IMR-90 (cell line): ENCODE measurements around the gene ZBTB8OS. TPM values are rescaled to one million over a fixed set of nuclear protein-coding genes. Genes with fewer than 3 reads are reported as not detected.

ENCODE experiments used
- ATAC-seq: fragments of 200-7000 bp; cut with Tn5 transposase; 2 replicates; pipeline ENCODE4 v1.9.1; 2020; ENCODE audit warnings: low read depth, mild to moderate bottlenecking, moderate library complexity
- BruUV-seq: library from RNA; stranded (reverse); fragments of 400-500 nt; replicated peaks from 2 replicates; lab custom pipeline; 2021; lab: Mats Ljungman, UMichigan
- CTCF ChIA-PET: fragments of 300-600 bp; formaldehyde crosslinking; extraction: SDS; loops from one replicate; lab custom pipeline; 2021; ENCODE audit warnings: antibody characterized with exemption; lab: Yijun Ruan, JAX
- POLR2A ChIA-PET: fragments of 300-600 bp; sonication (Branson Sonifier 250); formaldehyde crosslinking; loops from one replicate; lab custom pipeline; 2022; ENCODE audit warnings: antibody characterized with exemption; ENCODE audit not compliant: unreplicated experiment; lab: Charles Lee
- DNase-seq: peaks from one replicate; pipeline ENCODE4 v3.0.0; 2013
- H2AFZ ChIP-seq: replicated peaks from 2 replicates; pipeline ENCODE3; 2013; ENCODE audit warnings: low read length, mild to moderate bottlenecking; ENCODE audit not compliant: poor library complexity
- H2AK5ac ChIP-seq: 2 replicates; pipeline ENCODE4 v1.6.1; 2013; ENCODE audit warnings: low read depth, low read length, inconsistent platforms
- H2AK9ac ChIP-seq: replicated peaks from 2 replicates; pipeline ENCODE3; 2013; ENCODE audit warnings: mild to moderate bottlenecking, low read depth, low read length, moderate library complexity; ENCODE audit not compliant: poor library complexity
- H2BK120ac ChIP-seq: 2 replicates; pipeline ENCODE4 v1.6.1; 2013; ENCODE audit warnings: low read depth, low read length, inconsistent platforms
- H2BK15ac ChIP-seq: 3 replicates; pipeline ENCODE4 v1.6.1; 2013; ENCODE audit warnings: low read depth, low read length, inconsistent platforms
- H2BK20ac ChIP-seq: 2 replicates; pipeline ENCODE4 v1.6.1; 2013; ENCODE audit warnings: low read depth, mild to moderate bottlenecking, inconsistent platforms, low read length, moderate library complexity
- H2BK5ac ChIP-seq: 2 replicates; pipeline ENCODE4 v1.6.1; 2013; ENCODE audit warnings: mild to moderate bottlenecking, low read depth, low read length, inconsistent platforms; ENCODE audit not compliant: poor library complexity, severe bottlenecking
- H3K14ac ChIP-seq: replicated peaks from 2 replicates; pipeline ENCODE4 v1.6.1; 2013; ENCODE audit warnings: low read depth, low read length, inconsistent platforms
- H3K18ac ChIP-seq: 2 replicates; pipeline ENCODE4 v1.6.1; 2013; ENCODE audit warnings: low read depth, low read length, control low read depth
- H3K23ac ChIP-seq: 2 replicates; pipeline ENCODE4 v1.6.1; 2013; ENCODE audit warnings: low read depth, low read length, inconsistent platforms
- H3K27ac ChIP-seq: 2 replicates; pipeline ENCODE4 v1.5.1; 2013; ENCODE audit warnings: mild to moderate bottlenecking, control low read depth, low read length; ENCODE audit not compliant: insufficient read depth
- H3K27me3 ChIP-seq: 2 replicates; pipeline ENCODE4 v1.6.1; 2013; ENCODE audit warnings: low read length; ENCODE audit not compliant: control insufficient read depth, insufficient read depth
- H3K36me3 ChIP-seq: 2 replicates; pipeline ENCODE4 v1.6.1; 2013; ENCODE audit warnings: low read length, mixed read lengths; ENCODE audit not compliant: control insufficient read depth, insufficient read depth
- H3K4ac ChIP-seq: 2 replicates; pipeline ENCODE4 v1.6.1; 2013; ENCODE audit warnings: low read depth, low read length, inconsistent platforms
- H3K4me1 ChIP-seq: 2 replicates; pipeline ENCODE4 v1.6.1; 2013; ENCODE audit warnings: low read length, mixed read lengths; ENCODE audit not compliant: control insufficient read depth, insufficient read depth
- H3K4me2 ChIP-seq: 2 replicates; pipeline ENCODE4 v1.6.1; 2013; ENCODE audit warnings: low read depth, mild to moderate bottlenecking, control low read depth, low read length, moderate library complexity
- H3K4me3 ChIP-seq: 2 replicates; pipeline ENCODE4 v1.5.1; 2013; ENCODE audit warnings: low read depth, mild to moderate bottlenecking, control low read depth, low read length, moderate library complexity; ENCODE audit not compliant: insufficient read depth
- H3K56ac ChIP-seq: 2 replicates; pipeline ENCODE4 v1.6.1; 2013; ENCODE audit warnings: low read length, inconsistent platforms; ENCODE audit not compliant: insufficient read depth; ENCODE audit errors: extremely low read depth
- H3K79me1 ChIP-seq, 2 experiments: 2 replicates each; pipeline ENCODE4 v1.6.1; 2013; ENCODE audit warnings: low read length in 2 of 2, inconsistent platforms in 1 of 2, low read depth in 1 of 2
- H3K9ac ChIP-seq: 2 replicates; pipeline ENCODE4 v1.6.1; 2013; ENCODE audit warnings: low read depth, low read length, control low read depth
- H3K9me1 ChIP-seq: 2 replicates; pipeline ENCODE4 v1.6.1; 2013; ENCODE audit warnings: low read length, inconsistent platforms; ENCODE audit not compliant: insufficient read depth
- H3K9me3 ChIP-seq: 2 replicates; pipeline ENCODE4 v1.6.1; 2013; ENCODE audit warnings: low read length; ENCODE audit not compliant: control insufficient read depth, insufficient read depth
- H4K20me1 ChIP-seq: 2 replicates; pipeline ENCODE4 v1.6.1; 2013; ENCODE audit warnings: low read length, inconsistent platforms; ENCODE audit not compliant: insufficient read depth
- H4K5ac ChIP-seq: 2 replicates; pipeline ENCODE4 v1.6.1; 2013; ENCODE audit warnings: mild to moderate bottlenecking, low read depth, low read length, control low read depth
- H4K8ac ChIP-seq, 2 experiments: 2 replicates each; pipeline ENCODE4 v1.6.1; 2013; ENCODE audit warnings: low read depth in 2 of 2, low read length in 2 of 2, control low read depth in 1 of 2, inconsistent platforms in 1 of 2
- H4K91ac ChIP-seq: 2 replicates; pipeline ENCODE4 v1.6.1; 2013; ENCODE audit warnings: low read depth, low read length, inconsistent platforms; ENCODE audit not compliant: insufficient read depth
- BHLHE40 ChIP-seq: fragments of 150-350 bp; IDR thresholded peaks from 2 replicates; pipeline ENCODE4 v1.6.1; 2016; ENCODE audit warnings: mild to moderate bottlenecking, low read depth, low read length
- CEBPB ChIP-seq: IDR thresholded peaks from 2 replicates; pipeline ENCODE4 v1.6.1; 2012; ENCODE audit warnings: low read depth, low read length, improper control_type of control experiment
- CHD1 ChIP-seq: IDR thresholded peaks from 2 replicates; pipeline ENCODE4 v1.6.1; 2012; ENCODE audit warnings: low read depth, low read length, improper control_type of control experiment
- FOS ChIP-seq: fragments of 150-350 bp; IDR thresholded peaks from 2 replicates; pipeline ENCODE4 v1.6.1; 2016; ENCODE audit warnings: low read depth, low read length
- MAFK ChIP-seq: IDR thresholded peaks from 2 replicates; pipeline ENCODE4 v1.6.1; 2012; ENCODE audit warnings: low read depth, low read length, improper control_type of control experiment
- MAZ ChIP-seq: IDR thresholded peaks from 2 replicates; pipeline ENCODE4 v1.6.1; 2012; ENCODE audit warnings: low read depth, mild to moderate bottlenecking, low read length, improper control_type of control experiment, moderate library complexity, borderline replicate concordance
- MXI1 ChIP-seq: IDR thresholded peaks from 2 replicates; pipeline ENCODE4 v1.6.1; 2012; ENCODE audit warnings: low read depth, mild to moderate bottlenecking, low read length, moderate library complexity, borderline replicate concordance
- NFE2L2 ChIP-seq: fragments of 150-350 bp; IDR thresholded peaks from 2 replicates; pipeline ENCODE4 v1.6.1; 2016; ENCODE audit warnings: low read depth, mild to moderate bottlenecking, low read length
- POLR2A ChIP-seq: IDR thresholded peaks from 2 replicates; pipeline ENCODE4 v1.6.1; 2012; ENCODE audit warnings: mild to moderate bottlenecking, low read depth, low read length
- RAD21 ChIP-seq: IDR thresholded peaks from 2 replicates; pipeline ENCODE4 v1.6.1; 2012; ENCODE audit warnings: low read length, improper control_type of control experiment
- RCOR1 ChIP-seq: IDR thresholded peaks from 2 replicates; pipeline ENCODE4 v1.6.1; 2012; ENCODE audit warnings: mild to moderate bottlenecking, low read length, improper control_type of control experiment; ENCODE audit not compliant: insufficient replicate concordance
- RFX5 ChIP-seq: IDR thresholded peaks from 2 replicates; pipeline ENCODE4 v1.8.0; 2012; ENCODE audit warnings: low read depth, mild to moderate bottlenecking, low read length, moderate library complexity
- SMC3 ChIP-seq: fragments of 150-350 bp; IDR thresholded peaks from 2 replicates; pipeline ENCODE4 v1.6.1; 2016; ENCODE audit warnings: low read depth, mild to moderate bottlenecking, antibody characterized with exemption, low read length, moderate library complexity
- WGBS, 2 experiments: methylation state at CpG; one replicate each; pipeline versions ENCODE4 v1.1.5 to v1.1.7; 2013; ENCODE audit warnings: missing lambda C conversion rate in 2 of 2; ENCODE audit not compliant: insufficient read length in 1 of 2; ENCODE audit errors: extremely low coverage in 2 of 2; 5-methylcytosine and 5-hydroxymethylcytosine counted together
- dilution Hi-C: fragments of 300-500 bp; cut with HindIII; formaldehyde crosslinking; loops from one replicate; pipeline ENCODE4 v1.14.3; 2018; ENCODE audit warnings: low sequenced_read_pairs; ENCODE audit not compliant: unreplicated experiment
- in situ Hi-C: fragments of 300-500 bp; cut with MboI; formaldehyde crosslinking; loops from 3 replicates; pipeline ENCODE4 v1.14.3; 2019; ENCODE audit warnings: low sequenced_read_pairs, inconsistent platforms, mixed read lengths
- intact Hi-C: fragments of 100-400 bp; cut with micrococcal nuclease; formaldehyde crosslinking; loops from 2 replicates; pipeline ENCODE4 v1.10.0; 2022
- polyA plus RNA-seq, 3 experiments: library from polyadenylated mRNA; depleted of rRNA; stranded (reverse); fragments of >200 nt; gene quantifications; 2 replicates each; pipeline ENCODE4 v1.2.3, GENCODE V29; 2012; ENCODE audit warnings: low replicate concordance in 1 of 3
- total RNA-seq: library from RNA; depleted of rRNA; stranded (reverse); fragments of >200 nt; gene quantifications from 2 replicates; pipeline ENCODE4 v1.2.3, GENCODE V29; 2012
- TF ChIP-seq, protein P1 (sequence below): fragments of 150-350 bp; IDR thresholded peaks from 2 replicates; pipeline ENCODE4 v1.6.1; 2017; ENCODE audit warnings: mild to moderate bottlenecking, antibody characterized with exemption, low read length, low read depth
- TF ChIP-seq, protein P2 (sequence below): conservative IDR thresholded peaks from 2 replicates; pipeline ENCODE4 v1.5.1; 2012; ENCODE audit warnings: mild to moderate bottlenecking, low read depth, low read length, improper control_type of control experiment
- TF ChIP-seq, protein P3 (sequence below): fragments of 150-350 bp; IDR thresholded peaks from 2 replicates; pipeline ENCODE4 v1.6.1; 2016; ENCODE audit warnings: low read depth, mild to moderate bottlenecking, low read length, moderate library complexity, borderline replicate concordance

The ZBTB8OS gene
- total and polyA plus RNA-seq, 2 of the 4 experiments (the other 2 are of a cell fraction), result 31.0 to 43.5 TPM

DNA sequence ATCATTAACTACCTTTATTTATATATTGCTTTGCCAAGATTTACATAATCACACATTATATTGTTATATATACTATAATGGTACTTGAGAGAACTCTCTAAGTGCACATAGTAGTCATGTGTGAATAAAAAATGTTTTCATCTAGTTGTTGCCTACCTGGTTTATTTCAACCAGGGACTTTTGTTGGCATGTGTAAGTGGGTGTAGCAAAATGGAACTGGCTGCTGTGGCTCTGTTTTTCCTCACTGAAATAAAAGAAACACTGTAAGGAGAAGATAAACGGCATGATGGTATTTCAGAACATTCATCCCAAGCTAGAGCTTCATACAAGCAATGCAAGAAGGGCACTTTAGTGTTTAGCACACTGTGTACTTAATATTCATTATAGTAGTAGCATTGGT lies 15.6 kb upstream of the ZBTB8OS start:
- DNase-seq (no peak), ATAC-seq (no peak)
- dilution Hi-C loops (no loop called here), in situ Hi-C loops (no loop called here), intact Hi-C loops (no loop called here)
- Histone ChIP-seq H3K27me3 (no peaks in the 10 kb centered on the region), H3K4me3 (no peak overlapping the region), H2BK120ac (no peak overlapping the region), H3K79me1 (peaks cover 6 to 35% of the 10 kb centered on the region in 2 experiments), H2BK5ac (no peak overlapping the region), H2AK9ac (no peak overlapping the region), H4K20me1 (0 out of 2 replicates have a peak, but pooled peaks cover under 1% of the 10 kb centered on the region), H4K91ac (no peak overlapping the region), H2BK15ac (no peak overlapping the region), H2AK5ac (no peak overlapping the region), H3K9me1 (no peaks in the 10 kb centered on the region), H3K9me3 (no peaks in the 10 kb centered on the region), H3K56ac (no peak overlapping the region), H3K27ac (no peak overlapping the region), H4K8ac (no peak overlapping the region), H3K4ac (no peak overlapping the region), H3K18ac (no peak overlapping the region), H2BK20ac (no peak overlapping the region), H3K4me1 (0 out of 2 replicates have a peak, but pooled peaks cover 2% of the 10 kb centered on the region), H3K4me2 (no peak overlapping the region), H3K14ac (no peak overlapping the region), H3K36me3 (peaks cover 57% of the 10 kb centered on the region), H3K9ac (no peak overlapping the region), H2AFZ (no peak overlapping the region), H4K5ac (no peak overlapping the region), H3K23ac (no peak overlapping the region; the same call in 1 of the 2 replicates)
- WGBS, 2 experiments, result no CpG with 5 or more reads among the region's 1 CpG
- TF ChIP-seq RFX5 (no peak), CHD1 (no peak), RCOR1 (no peak), MAFK (no peak), POLR2A (no peak), FOS (no peak), RAD21 (no peak), MXI1 (no peak), CEBPB (no peak), NFE2L2 (no peak), MAZ (no peak), SMC3 (no peak), BHLHE40 (no peak)
- TF ChIP-seq, protein P1, sequence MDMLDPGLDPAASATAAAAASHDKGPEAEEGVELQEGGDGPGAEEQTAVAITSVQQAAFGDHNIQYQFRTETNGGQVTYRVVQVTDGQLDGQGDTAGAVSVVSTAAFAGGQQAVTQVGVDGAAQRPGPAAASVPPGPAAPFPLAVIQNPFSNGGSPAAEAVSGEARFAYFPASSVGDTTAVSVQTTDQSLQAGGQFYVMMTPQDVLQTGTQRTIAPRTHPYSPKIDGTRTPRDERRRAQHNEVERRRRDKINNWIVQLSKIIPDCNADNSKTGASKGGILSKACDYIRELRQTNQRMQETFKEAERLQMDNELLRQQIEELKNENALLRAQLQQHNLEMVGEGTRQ, result no peak
- TF ChIP-seq, protein P2, sequence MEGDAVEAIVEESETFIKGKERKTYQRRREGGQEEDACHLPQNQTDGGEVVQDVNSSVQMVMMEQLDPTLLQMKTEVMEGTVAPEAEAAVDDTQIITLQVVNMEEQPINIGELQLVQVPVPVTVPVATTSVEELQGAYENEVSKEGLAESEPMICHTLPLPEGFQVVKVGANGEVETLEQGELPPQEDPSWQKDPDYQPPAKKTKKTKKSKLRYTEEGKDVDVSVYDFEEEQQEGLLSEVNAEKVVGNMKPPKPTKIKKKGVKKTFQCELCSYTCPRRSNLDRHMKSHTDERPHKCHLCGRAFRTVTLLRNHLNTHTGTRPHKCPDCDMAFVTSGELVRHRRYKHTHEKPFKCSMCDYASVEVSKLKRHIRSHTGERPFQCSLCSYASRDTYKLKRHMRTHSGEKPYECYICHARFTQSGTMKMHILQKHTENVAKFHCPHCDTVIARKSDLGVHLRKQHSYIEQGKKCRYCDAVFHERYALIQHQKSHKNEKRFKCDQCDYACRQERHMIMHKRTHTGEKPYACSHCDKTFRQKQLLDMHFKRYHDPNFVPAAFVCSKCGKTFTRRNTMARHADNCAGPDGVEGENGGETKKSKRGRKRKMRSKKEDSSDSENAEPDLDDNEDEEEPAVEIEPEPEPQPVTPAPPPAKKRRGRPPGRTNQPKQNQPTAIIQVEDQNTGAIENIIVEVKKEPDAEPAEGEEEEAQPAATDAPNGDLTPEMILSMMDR, result no peak
- TF ChIP-seq, protein P3, sequence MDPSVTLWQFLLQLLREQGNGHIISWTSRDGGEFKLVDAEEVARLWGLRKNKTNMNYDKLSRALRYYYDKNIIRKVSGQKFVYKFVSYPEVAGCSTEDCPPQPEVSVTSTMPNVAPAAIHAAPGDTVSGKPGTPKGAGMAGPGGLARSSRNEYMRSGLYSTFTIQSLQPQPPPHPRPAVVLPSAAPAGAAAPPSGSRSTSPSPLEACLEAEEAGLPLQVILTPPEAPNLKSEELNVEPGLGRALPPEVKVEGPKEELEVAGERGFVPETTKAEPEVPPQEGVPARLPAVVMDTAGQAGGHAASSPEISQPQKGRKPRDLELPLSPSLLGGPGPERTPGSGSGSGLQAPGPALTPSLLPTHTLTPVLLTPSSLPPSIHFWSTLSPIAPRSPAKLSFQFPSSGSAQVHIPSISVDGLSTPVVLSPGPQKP, result no peak
- POLR2A ChIA-PET, result no interaction called here
- BruUV-seq, result no TSS peak
- CTCF ChIA-PET, result no interaction called here
